Measurements from ENCODE around the gene TXNDC11. TPM values are rescaled to one million over a fixed set of nuclear protein-coding genes. Genes with fewer than 3 reads are reported as not detected.

Gene TXNDC11
- total and polyA plus RNA-seq, 9 of the 15 experiments (the other 6 are each of a cell fraction or from before 2014, with no cell fraction given) = 0.66 to 32.6 (median 26.2) TPM

GRCh38 chr16:11700264-11701029, 42.2 kb downstream of the TXNDC11 start:
- in situ Hi-C loops (cut with MboI) = no loop called here
- Histone ChIP-seq H2AFZ (ENCODE audit: low read depth, low read length) (no peak overlapping the region), H3K9me1 (ENCODE audit: control insufficient read depth, insufficient read depth, low read length) (peaks cover 3% of the 10 kb centered on the region), H3K9ac (ENCODE audit: insufficient read depth in 1 of 2, low read depth in 2 of 2, low read length in 2 of 2) (no peak overlapping the region), H3K36me3 (ENCODE audit: control insufficient read depth, insufficient read depth, low read length) (peaks cover 75% of the 10 kb centered on the region), H3K79me2 (ENCODE audit: control insufficient read depth, insufficient read depth, low read length) (peaks cover 10% of the 10 kb centered on the region; the same call in 1 of the 3 replicates), H3K9me3 (replicated peaks; ENCODE audit: control insufficient read depth, insufficient read depth, low read depth, low read length) (no peaks in the 10 kb centered on the region), H3K4me1 (replicated peaks in 1 of 2; ENCODE audit: control insufficient read depth in 2 of 2, insufficient read depth in 2 of 2, low read length in 2 of 2) (peaks cover 0 to 1% of the 10 kb centered on the region in 2 experiments; a peak in 1 of 5 replicates), H3K27ac (ENCODE audit: extremely low read depth, low read depth, low read length) (no peak overlapping the region), H3K27me3 (ENCODE audit: control insufficient read depth in 2 of 2, insufficient read depth in 2 of 2, low read length in 2 of 2) (no peaks in the 10 kb centered on the region), H3K4me3 (no peak overlapping the region), H4K20me1 (replicated peaks; ENCODE audit: control insufficient read depth, insufficient read depth, low read length) (no peaks in the 10 kb centered on the region), H3K4me2 (ENCODE audit: insufficient read depth, low read length) (no peak overlapping the region)
- intact Hi-C loops (cut with micrococcal nuclease) = no loop called here
- WGBS (ENCODE audit: insufficient coverage, low coverage, missing lambda C conversion rate) = 68% methylated on average over 9 of the region's 9 CpGs
- no TSS peak for BruUV-seq (replicated peaks)
- FAIRE-seq = no peak
- no peak for DNase-seq (ENCODE audit: extremely low read depth in 1 of 4, low spot score in 3 of 4)
- TF ChIP-seq CTCFL (IDR thresholded peaks at IDR 0.05; ENCODE audit: borderline replicate concordance, insufficient read depth, low read depth, low read length, poor library complexity, severe bottlenecking) (no peak), CEBPB (tag; IDR thresholded peaks at IDR 0.05) (peak; percentile 67)
- no peak for ATAC-seq
- ChIA-PET CTCF (ENCODE audit: low intra/inter-chr PET ratio) (no interaction called here), POLR2A (interaction anchor here (1.2 to 1.3 kb wide), 2 partner anchors 9 to 24 kb away, joined by 3 to 5 read pairs; no protein-coding TSS in a partner anchor)
